Fibroblast of the aortic adventitia (primary cell): ENCODE measurements around the gene COBLL1. TPM values are rescaled to one million over a fixed set of nuclear protein-coding genes. Genes with fewer than 3 reads are reported as not detected.
A peak's percentile ranks its signal among the peaks of the same experiment; 100 is the strongest.

Experiments
- DNase-seq: peaks from one replicate; pipeline ENCODE4 v3.0.0-alpha.2; 2010; ENCODE audit warnings: low read depth
- H3K4me3 ChIP-seq: 2 replicates; pipeline ENCODE4 v1.5.1; 2011; ENCODE audit warnings: low read depth, mild to moderate bottlenecking, control low read depth, low read length, moderate library complexity
- CTCF ChIP-seq: IDR thresholded peaks from 2 replicates; pipeline ENCODE4 v1.5.1; 2011; ENCODE audit warnings: mild to moderate bottlenecking, low read length, control low read depth, inconsistent platforms; ENCODE audit not compliant: insufficient read depth
- total RNA-seq: library from RNA; depleted of rRNA; stranded (reverse); fragments of >200 nt; gene quantifications from 2 replicates; pipeline ENCODE4 v1.2.3, GENCODE V29; 2012; ENCODE audit warnings: low replicate concordance

The COBLL1 gene
- total RNA-seq, 1 donor, result 18.4 TPM

- no peak for TF ChIP-seq CTCF
- H3K4me3 ChIP-seq, result no peak overlapping the region
- no peak for DNase-seq
Observed at GRCh38 chr2:164813535-164813934, 28.1 kb downstream of the COBLL1 start.

GRCh38 chr2:164812378-164812777, 29.2 kb downstream of the COBLL1 start:
- no peak for TF ChIP-seq CTCF
- DNase-seq, result no peak
- H3K4me3 ChIP-seq, result no peak overlapping the region

GRCh38 chr2:164811819-164812218, 29.8 kb downstream of the COBLL1 start:
- no peak for TF ChIP-seq CTCF
- H3K4me3 ChIP-seq, result no peak overlapping the region
- DNase-seq, result no peak

DNA sequence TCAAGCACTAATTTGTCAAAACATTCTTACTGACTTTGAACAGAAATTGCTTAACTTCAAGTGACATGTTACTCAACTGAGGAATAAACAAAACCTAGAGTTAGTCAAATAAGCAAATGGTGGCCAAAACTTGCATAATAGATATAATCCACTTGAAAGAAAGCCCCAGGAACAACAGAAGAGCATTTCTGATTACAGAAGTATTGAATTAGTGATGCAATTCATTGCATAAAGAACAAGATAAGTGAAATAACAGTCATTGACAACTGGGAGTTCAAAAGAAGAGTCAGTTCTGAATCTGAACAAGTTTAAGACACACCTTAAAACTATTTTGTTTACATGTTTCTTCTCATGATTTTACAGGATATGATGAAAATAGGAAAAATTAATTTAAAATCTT, 30.8 kb downstream of the COBLL1 start:
- DNase-seq, result peak; percentile 59
- TF ChIP-seq CTCF, result no peak
- no peak overlapping the region for H3K4me3 ChIP-seq

DNA sequence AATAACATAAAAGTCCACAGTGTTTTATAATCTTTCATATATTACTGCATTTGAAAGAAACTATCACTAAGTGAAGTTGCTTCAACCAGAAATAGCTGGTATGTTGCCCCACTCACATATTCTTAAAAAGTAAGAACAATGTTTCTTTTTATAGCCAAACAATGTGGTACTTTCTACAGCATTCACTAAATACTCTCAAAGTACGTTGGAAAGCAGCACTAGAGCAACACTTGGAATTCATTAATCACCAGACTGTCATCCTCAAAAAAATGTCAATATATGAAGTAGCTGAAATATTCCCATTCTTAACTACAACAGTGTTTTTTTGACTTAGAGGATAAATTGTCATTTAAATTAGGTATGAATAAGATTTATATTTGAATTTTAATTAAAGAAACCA, 32.8 kb downstream of the COBLL1 start:
- peak; percentile 77 for DNase-seq
- no peak for TF ChIP-seq CTCF

GRCh38 chr2:164803776-164804466, 37.7 kb downstream of the COBLL1 start:
- DNase-seq, result peak; percentile 64
- no peak for TF ChIP-seq CTCF
- H3K4me3 ChIP-seq, result no peak overlapping the region

More for the DNA sequence above, 32.8 kb downstream of the COBLL1 start:
- H3K4me3 ChIP-seq, result no peak overlapping the region
